IMR-90 (cell line): Measurements from ENCODE around the gene C10orf90. TPM values are rescaled to one million over a fixed set of nuclear protein-coding genes. Genes with fewer than 3 reads are reported as not detected.

Experiments used
- polyA plus RNA-seq, 3 experiments: library from polyadenylated mRNA; depleted of rRNA; stranded (reverse); fragments of >200 nt; gene quantifications; 2 replicates each; pipeline ENCODE4 v1.2.3, GENCODE V29; 2012; ENCODE audit warnings: low replicate concordance in 1 of 3
- total RNA-seq: library from RNA; depleted of rRNA; stranded (reverse); fragments of >200 nt; gene quantifications from 2 replicates; pipeline ENCODE4 v1.2.3, GENCODE V29; 2012; rRNA removed

Gene C10orf90
- total and polyA plus RNA-seq, 2 of the 4 experiments (the other 2 are of a cell fraction), result 0.05 to 0.18 TPM

Other genes with a start within 250 kb of the C10orf90 start
- gene DOCK1, start 234.7 kb upstream of the C10orf90 start, total RNA-seq, result 71.0 and 79.2 TPM in 2 replicates
- gene DOCK1, start 234.7 kb upstream of the C10orf90 start, polyA plus RNA-seq (2012; rRNA removed), result 22.2 and 28.2 TPM in 2 replicates